ENCODE data around the gene NAPSA.

GRCh38 chr19:50324331-50324730 lies 41.1 kb downstream of the NAPSA start:
- no peak for TF ChIP-seq POLR2A (IDR thresholded peaks at IDR 0.05)
- TF ChIP-seq, protein P1, sequence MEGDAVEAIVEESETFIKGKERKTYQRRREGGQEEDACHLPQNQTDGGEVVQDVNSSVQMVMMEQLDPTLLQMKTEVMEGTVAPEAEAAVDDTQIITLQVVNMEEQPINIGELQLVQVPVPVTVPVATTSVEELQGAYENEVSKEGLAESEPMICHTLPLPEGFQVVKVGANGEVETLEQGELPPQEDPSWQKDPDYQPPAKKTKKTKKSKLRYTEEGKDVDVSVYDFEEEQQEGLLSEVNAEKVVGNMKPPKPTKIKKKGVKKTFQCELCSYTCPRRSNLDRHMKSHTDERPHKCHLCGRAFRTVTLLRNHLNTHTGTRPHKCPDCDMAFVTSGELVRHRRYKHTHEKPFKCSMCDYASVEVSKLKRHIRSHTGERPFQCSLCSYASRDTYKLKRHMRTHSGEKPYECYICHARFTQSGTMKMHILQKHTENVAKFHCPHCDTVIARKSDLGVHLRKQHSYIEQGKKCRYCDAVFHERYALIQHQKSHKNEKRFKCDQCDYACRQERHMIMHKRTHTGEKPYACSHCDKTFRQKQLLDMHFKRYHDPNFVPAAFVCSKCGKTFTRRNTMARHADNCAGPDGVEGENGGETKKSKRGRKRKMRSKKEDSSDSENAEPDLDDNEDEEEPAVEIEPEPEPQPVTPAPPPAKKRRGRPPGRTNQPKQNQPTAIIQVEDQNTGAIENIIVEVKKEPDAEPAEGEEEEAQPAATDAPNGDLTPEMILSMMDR (IDR thresholded peaks at IDR 0.05): no peak
- TF ChIP-seq EP300 (IDR thresholded peaks at IDR 0.05): no peak
- no peak for TF ChIP-seq POLR2AphosphoS5 (IDR thresholded peaks at IDR 0.05)

All from sigmoid colon (tissue), 4 donors.